AG20443 (cell line): ENCODE results near the gene TDRD3.
A peak's percentile ranks its signal among the peaks of the same experiment; 100 is the strongest.
"Not testable (repeated sequence)": the region's sequence is repeated elsewhere in the genome, so short reads cannot be mapped to it uniquely, and the experiment has no call there.

ENCODE experiments used
- DNase-seq: peaks from one replicate; pipeline ENCODE4 v3.0.0; 2012; ENCODE audit warnings: low spot score, mixed read lengths

The TDRD3 gene

DNA sequence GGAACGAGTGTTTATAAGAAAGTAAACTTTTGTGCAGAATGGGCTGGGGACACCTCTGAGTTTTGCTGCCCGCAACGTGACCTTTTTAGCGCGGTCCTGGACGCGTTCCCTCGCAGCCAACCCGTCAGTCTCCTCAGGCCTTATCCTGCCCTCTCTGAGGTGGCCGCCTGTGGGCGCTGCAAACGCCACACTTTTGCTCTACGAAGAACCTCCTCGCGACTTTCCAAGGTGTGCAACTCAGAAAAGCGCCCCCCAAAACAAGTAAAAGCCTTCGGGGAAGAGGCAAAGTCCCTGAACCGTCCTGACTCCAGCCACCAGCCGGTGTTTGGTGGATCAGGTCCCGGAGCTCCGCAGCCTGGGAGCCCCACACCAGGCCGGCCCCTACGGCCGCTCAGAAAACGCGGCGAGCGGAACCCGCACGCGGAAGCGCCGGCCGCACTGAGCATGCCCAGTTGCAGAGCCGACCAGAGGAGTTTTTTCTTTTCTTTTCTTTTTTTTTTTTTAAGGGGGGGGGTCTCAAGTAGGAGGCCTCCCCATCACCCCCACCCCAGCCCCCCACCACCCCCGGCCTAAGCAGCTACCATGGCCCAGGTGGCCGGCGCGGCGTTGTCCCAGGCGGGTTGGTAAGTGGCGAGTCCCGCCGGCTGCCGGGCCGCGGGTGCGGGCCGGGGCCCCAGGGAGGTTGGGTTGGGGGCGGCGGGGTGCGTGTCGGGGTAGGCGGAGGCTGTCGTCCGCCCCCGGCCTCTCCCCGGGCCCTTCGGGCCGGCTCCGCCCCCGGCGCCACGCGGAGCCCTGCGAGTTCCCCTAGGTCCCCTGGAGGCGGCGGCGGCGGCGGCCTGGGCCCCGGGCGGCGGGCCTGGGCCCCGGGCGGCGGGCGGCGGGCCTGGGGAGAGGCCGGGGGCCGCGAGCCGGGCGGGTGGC is at the start of gene TDRD3:
TDRD3 (plus strand) TSS at position 438 of the 921 bp plus-strand sequence; CDS start at position 583, 145 bp downstream.
- DNase-seq = peak; percentile 91

DNA sequence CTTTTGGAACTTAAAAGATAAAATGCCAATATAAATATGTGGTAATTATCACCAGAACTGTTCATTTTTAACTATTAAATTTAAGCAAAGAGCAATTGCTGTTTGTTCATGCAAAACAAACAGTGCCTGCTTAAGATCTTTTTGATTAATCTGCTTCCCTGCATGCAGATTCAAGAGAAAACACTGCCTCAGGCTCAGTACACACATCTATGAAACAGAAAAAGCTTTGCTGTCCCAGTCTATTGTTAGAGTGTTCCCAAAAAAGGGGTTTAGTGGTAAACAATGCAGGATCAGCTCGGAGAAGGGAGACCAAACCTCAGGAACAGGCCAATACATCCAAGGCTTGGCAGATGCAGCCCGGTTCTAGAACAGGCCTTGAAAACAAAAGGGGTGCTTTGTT is 49.3 kb upstream of the TDRD3 start:
- no peak for DNase-seq

DNA sequence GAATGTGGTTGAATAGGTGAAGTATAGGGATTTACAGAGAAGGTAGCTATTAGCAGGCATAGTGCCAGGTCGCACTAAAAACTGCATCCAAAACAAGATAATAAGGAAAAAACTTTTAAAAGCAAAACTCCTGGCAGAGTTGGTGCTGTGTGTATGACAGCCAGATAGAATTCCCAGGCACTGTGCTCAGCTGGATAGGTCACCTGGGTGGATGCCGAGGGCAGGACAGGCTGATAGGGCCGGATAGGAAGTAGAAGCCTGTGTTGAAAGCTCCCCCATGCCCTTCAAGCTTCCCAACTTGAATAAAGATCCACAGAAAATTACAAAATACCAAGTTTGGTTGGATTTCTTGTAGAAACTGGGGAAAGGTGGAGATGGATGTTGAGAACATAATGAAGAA is 48.9 kb upstream of the TDRD3 start:
- DNase-seq = no peak

DNA sequence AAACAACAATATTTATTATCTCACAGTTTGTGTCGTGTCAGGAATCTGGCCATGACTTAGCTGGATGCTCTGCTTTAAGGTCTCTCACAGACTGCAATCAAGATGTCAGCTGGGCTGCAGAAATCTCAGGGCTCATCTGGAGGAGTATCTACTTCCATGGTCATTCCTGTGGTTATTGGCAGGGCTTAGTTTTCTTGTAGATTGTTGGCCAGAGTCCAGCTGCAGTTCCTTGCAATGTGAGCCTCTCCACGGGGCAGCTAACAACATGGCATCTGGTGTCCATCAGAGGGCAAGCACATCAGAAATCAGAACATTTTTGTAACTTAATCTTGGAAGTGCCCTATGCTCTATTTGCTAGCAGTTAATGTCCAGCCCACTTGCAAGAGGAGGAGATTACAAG is 45.7 kb upstream of the TDRD3 start:
- DNase-seq = peak; percentile 48

DNA sequence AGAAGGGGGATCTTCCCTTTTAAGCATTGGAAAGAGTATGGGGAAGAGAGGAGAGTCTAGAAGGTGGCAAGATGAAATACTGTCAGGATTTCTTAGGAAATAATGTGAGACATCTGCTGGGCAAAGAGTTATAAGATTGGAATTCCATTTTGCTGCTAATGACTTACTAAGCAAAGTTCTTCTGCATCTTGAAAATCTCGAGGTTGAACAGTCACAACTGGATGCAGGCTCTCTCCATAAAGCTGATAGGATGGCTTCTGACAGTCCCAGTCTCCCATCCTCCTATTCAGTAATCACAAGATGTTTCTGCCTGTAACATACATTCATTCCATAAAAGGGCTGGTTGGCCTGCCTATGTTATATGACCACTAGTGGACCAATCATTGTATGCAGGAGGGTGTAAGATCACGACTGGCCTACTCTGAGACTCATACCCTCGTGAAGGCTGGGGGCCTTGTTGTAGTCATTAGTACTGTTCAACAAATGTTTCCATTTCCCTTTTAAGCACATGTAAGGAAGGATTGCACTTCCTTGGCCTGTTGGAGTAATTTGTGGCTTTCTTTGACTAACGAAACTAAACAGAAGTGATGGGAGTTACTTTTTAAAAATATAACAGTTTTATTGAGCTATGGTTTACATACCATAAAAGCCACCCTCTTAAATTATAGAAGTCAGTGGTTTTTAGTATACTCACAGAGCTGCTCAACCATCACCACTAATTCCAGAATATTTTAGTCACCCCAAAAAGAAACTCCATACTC is 45.0 kb upstream of the TDRD3 start:
- peak; percentile 14 for DNase-seq

DNA sequence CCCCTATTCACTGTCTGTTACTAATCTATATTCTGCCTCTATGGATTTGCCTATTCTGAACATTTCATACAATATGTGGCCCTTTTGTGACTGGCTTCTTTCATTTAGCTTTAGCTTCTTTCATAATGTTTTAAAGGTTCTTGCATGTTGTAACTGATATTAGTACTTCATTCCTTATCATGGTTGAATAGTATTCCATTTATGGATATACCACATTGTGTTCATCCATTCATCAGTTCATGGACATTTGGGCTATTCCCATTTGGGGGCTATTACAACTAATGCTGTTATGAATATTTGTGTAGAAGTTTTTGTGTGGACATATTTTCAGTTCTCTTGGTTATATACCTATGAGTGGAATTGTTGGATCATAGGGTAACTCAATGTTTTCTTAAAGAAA is 44.4 kb upstream of the TDRD3 start:
- no peak for DNase-seq

DNA sequence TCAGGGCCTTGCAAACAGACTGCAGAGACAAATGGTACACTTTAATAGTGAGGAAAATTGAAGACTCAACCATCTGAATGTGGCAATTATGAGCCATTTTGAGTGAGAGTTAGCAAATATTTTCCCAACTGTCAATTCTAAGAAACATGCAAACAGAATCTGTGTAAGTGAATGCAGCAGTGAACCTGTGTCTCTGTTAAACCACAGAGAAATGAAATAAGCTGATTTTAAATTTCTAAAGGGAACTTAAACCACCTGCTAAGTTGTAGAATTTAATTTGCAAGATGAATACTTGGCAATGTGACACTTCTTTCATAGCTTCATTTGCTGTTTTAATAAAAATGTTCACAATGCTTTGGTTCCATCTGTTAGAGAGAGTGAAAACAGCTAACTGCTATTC is 42.0 kb upstream of the TDRD3 start:
- no peak for DNase-seq

DNA sequence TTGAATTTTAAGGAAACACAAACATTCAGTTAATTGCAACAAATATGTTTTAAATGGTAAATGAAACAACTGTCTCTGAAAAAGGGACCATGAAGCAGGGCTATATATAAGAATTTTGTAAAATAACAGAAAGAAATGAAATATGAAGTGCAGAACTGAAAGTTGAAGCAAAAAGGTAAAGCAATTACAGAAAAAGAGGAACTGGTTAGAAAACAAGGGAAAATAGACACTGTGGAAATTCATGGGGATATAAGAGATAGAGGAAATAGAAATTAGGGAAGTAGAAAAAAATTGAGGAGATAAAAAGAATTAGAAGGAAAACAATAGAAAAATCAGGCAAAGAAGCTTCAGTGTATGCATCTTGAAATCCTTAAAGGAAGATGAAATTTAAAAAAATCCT is 40.0 kb upstream of the TDRD3 start:
- DNase-seq = no peak

DNA sequence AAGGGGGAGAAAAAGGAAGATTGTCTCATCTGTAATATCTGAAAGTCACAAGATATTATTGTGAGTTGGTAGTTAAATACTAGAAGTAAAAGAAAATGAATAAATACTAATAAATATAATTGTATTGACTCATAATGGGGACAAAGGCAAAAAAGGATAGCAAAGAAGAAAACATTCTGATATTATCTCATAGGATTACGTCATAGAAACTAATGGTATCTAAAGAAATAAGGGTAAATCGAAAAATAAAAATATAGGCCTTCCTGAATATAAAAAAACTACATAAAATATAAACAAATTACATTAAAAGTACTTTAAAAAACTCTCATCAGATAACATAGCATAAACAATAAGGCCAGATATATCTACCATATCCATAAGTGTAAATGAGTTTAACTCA is 38.6 kb upstream of the TDRD3 start:
- no peak for DNase-seq

DNA sequence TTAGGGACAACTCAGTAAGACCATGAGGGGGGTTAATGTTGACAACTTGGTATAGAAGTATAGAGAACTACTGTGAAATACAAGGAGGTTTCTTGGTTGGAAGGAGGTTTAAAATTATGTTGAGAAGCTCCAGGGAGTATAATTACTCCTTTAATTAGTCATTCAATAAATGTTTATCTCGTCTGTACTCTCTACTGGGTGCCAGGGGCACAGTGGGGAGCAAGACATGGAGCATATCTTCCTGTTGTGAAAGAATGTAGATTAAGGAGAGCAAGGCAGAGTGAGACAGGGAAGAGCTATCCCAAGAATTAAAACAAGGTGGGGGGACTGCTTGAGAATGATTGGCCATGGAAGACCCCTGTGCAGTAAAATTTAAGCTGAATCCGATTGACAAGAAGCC is 33.7 kb upstream of the TDRD3 start:
- DNase-seq = no peak

DNA sequence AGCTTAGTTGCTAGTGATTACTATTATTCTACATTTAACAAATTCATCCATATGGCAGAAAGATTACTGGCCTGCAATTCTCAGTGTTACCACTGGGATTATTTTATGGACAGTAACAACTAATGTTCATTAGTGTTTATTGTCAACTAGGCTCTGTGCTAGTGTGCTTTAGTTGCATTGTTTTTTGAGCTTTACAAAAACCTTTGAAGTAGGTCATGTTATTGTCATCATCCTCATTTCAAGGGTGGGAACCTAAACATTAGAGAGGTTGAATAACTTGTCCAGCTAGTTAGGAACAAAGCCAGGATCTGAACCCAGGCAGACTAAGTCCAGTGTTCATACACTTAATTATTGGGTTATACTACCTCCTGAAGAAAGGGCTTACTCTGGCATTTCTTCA is 27.8 kb upstream of the TDRD3 start:
- no peak for DNase-seq

DNA sequence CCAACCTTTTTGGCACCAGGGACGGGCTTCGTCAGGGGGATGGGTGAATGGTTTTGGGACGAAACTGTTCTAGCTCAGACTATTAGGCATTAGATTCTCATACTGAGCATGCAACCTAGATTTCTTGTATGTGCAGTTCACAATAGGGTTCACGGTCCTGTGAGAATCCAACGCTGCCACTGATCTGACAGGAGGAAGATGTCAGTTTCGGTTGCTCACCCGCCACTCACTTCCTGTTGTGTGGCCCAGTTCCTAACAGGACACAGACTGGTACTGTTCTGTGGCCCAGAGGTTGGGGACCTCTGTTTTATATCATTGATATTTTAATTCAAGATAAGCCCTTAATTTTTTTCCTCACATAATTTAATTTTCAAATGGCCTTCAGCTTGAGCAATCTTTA is 26.7 kb upstream of the TDRD3 start:
- DNase-seq = no peak

DNA sequence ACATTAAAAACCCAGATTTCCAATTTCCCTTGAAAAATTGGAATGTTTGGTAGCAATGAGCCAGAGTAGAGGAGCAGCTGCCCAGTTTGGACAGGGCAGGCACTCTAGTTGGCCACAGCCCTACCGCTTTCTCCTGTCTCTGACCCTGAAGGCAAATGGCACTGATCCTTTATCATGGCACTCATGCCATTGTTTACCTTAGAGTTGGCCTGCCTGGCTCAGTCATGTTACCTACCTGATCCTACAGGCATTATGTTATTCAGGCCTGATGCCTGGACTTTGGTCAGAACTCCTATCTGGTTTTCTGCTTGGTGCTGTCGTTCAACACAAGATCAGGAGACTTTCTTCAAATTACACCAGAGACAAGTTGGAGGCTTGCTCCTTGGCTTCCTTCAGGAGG is 24.9 kb upstream of the TDRD3 start:
- DNase-seq = no peak

DNA sequence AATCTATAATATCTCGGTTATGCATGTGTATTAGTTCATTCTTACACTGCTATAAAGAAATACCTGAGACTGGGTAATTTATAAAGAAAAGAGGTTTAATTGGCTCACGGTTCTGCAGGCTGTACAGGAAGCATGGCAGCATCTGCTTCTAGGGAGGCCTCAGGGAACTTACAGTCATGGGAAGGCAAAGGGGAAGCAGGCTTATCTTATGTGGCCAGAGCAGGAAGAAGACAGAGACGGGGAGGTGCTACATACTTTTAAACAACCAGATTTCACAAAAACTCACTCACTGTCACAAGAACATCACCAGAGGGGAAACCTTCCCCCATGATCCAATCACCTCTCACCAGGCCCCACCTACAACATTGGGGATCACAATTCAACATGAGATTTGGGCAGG is 17.7 kb upstream of the TDRD3 start:
- not testable (repeated sequence) for DNase-seq

DNA sequence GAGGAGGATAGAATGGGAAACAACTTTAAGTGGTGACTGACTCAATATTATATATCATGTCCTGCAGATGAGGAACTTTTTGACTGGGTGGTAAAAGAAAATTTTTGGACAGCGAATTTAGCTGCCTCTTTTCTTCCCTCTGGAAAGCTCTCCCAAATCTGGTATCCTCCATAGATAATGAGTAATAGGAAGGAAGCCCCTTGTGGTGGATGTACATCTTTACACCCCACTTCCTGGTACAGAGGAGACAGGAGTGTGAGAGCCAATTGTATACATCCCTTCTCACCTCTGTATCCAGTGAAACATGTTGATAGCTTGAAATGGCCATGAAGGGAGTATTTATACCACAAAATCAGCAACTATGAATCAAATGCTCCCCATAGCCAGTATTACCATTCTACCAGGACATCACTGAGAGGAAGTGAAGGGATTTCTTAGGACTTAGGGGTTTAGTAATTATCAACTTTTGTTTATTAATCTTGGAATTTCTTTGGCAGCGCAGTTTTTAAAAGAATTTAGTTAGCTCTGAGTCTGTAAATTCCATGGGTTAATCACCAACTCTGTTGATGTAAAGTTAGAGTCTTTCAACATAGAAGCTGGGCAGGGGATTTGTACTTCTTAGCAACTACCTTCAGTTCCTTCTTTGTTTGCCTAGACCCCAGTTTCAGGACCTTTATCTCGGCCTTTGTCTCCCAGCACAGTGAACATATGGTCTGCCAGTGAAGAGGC is 17.0 kb upstream of the TDRD3 start:
- no peak for DNase-seq

DNA sequence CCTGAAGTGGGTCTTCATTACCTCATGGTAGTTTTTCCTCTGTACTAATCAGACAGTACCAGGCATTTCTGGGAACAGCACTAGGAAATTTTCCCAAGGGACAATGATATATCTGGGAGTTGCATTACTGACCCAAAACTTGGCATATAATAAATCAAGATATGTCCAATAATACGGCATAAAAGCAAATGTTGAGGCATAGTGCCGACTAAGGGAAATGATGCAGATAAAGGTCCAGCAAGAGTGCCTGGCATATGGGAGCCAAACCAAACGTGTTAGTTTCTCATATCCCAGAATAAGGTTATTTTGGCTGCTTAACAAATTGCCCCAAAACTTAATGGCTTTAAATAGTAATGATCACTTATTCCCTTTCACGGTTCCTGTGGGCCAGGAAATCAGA is 12.1 kb upstream of the TDRD3 start:
- DNase-seq = no peak

DNA sequence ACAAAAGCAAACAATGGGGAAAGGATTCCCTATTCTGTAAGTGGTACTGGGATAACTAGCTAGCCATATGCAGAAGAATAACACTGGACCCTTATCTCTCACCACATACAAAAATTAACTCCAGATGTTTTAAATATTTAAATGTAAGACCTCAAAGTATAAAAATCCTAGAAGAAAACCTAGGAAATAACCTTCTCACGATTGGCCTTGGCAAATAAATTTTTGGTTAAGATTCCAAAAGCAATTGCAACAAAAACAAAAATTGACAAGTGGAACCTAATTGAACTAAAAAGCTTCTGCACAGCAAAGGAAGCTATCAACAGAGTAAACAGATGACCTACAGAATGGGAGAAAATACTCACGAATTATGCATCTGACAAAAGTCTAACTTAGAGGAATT is 10.8 kb upstream of the TDRD3 start:
- no peak for DNase-seq

DNA sequence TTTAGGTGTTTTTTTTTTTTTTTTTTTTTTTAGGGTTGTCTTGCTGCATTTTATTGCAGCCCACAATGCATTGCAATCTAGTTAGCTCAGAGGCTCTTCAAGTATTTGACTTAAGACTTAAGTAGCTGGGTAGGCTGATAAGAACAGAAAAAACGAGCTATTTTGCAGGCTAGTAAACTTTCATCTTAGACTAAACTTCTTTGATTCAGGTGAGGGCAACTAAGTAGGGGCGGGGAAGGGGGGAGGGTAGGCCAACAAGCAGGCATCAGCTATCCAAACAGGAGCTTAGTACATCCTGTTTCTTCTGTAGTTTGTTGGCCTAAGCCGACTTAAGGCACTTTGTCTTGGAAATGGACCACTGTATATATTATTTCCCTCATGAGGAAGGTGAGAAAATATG is 4.9 kb upstream of the TDRD3 start:
- no peak for DNase-seq

DNA sequence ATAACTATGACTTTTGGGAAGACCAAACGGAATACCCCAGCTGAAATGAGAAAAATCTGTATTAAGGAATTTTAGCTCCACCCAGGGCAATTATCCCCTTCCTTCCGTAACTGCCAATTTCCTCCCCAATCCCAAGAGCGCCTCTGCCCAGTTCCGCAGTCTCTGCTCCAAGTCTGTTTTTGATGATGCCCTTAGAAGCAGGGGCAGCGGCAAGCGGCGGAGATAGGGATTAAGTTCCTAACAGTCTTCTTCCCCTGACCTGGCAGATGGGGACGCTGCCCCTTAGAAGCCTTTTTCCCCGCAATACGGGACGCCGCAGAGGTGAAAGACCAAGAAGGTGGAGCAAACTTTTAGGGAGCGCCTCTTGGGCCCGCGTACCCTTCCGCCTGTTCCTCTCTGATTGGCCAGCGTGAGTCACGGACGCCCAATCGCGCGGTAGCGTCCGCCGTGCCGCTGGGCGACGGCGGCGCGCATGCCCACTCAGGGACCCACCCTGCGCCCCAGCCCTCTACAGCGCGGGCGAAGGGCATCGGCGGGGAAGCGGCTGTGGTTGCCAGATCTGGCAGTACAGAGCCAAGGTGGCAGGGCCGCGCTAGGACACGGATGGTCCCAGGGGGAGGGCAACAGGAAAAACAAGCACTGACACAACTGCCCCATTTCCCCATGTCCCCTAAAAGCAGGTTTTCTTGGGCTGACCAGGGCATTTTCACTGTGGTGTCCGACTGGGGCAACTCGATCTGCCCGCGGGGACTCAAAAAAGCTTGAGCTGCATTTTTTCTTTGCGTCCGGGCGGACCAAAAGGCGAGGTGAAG is 843 bp upstream of the TDRD3 start:
- peak; percentile 97 for DNase-seq

DNA sequence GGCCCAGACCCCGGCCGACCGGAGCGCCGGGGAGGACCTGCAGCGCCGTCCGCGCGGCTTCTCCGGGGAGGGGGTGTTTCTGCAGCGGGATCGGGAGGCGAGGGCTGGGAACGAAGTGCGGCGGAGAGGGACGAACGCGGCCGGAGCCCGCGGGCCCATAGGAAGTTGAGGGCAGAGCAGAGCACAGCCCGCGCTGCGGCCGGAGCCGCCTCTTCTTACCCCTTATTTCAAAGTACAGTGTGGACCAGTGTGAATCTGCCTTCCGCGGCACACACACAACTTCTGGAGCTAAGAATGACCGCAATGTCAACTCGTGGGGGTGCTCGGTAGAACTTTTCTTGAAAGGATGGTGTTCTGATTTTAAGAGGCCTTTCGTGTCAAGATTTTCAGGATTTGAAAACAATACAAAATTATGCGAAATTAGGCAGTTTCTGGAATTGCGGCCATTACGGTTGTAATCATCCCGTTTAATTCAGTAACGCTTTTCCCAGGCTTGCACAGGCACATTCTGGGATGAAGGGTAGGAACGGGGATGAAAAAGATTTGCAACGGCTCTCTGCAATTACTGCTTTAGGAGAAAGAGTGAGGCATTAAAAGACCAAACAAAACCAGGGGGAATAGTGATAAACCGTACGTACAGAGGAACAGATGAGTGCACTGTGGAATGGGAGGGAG is 821 bp downstream of the TDRD3 start:
- peak; percentile 70 for DNase-seq

DNA sequence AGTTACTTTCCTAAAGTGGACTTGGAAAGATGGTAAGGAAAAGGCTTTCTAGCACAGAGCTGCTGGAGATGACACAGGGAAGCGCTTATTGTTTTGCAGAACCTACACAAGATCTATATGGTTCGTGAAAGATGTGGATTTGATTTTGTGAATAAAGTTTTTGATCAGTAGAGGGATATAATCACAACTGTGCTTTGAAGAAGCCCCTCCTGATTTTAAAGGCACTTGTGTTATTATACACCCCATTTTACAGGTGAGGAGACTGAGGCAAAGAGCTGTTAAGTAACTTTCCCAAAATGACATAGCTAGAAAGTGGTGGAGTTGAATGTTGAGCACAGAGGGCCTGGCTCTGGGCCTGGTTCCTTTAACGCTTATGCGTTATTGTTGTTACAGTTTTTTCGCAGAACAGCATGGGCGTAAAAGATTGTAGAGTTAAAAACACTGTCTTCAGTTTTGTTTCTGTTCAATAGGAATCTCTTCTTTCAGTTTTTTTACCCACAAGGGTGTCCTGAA is 1.4 kb downstream of the TDRD3 start:
- DNase-seq = no peak
